ENCODE measurements around the gene KIFC1. TPM values are rescaled to one million over a fixed set of nuclear protein-coding genes. Genes with fewer than 3 reads are reported as not detected.
A peak's percentile ranks its signal among the peaks of the same experiment; 100 is the strongest.

The KIFC1 gene
- total RNA-seq, 1 donor from 2014 or later, result 0.26 TPM

GRCh38 chr6:33425668-33426577 lies 34.3 kb downstream of the KIFC1 start:
- DNase-seq (ENCODE audit: low read depth), result peak; percentile 62
- Histone ChIP-seq H3K27me3 (ENCODE audit: control insufficient read depth, insufficient read depth, low read length) (no peaks in the 10 kb centered on the region), H3K36me3 (ENCODE audit: control insufficient read depth, insufficient read depth, low read length) (no peaks in the 10 kb centered on the region), H3K4me3 (ENCODE audit: low read depth, low read length) (peak overlapping the region; percentile 61)
- FAIRE-seq, result no peak
- peak; percentile 76 for TF ChIP-seq CTCF (IDR thresholded peaks at IDR 0.05; ENCODE audit: insufficient read depth, low read length, severe bottlenecking)

GRCh38 chr6:33426590-33427511 lies 35.2 kb downstream of the KIFC1 start:
- TF ChIP-seq CTCF (IDR thresholded peaks at IDR 0.05; ENCODE audit: insufficient read depth, low read length, severe bottlenecking), result no peak
- Histone ChIP-seq H3K27me3 (ENCODE audit: control insufficient read depth, insufficient read depth, low read length) (no peaks in the 10 kb centered on the region), H3K36me3 (ENCODE audit: control insufficient read depth, insufficient read depth, low read length) (no peaks in the 10 kb centered on the region), H3K4me3 (ENCODE audit: low read depth, low read length) (peak overlapping the region; percentile 61)
- DNase-seq (ENCODE audit: low read depth) (no peak), FAIRE-seq (no peak)

GRCh38 chr6:33427585-33428223 lies 36.1 kb downstream of the KIFC1 start:
- no peak for TF ChIP-seq CTCF (IDR thresholded peaks at IDR 0.05; ENCODE audit: insufficient read depth, low read length, severe bottlenecking)
- DNase-seq (ENCODE audit: low read depth) (no peak), FAIRE-seq (no peak)
- Histone ChIP-seq H3K27me3 (ENCODE audit: control insufficient read depth, insufficient read depth, low read length) (no peaks in the 10 kb centered on the region), H3K4me3 (ENCODE audit: low read depth, low read length) (peak overlapping the region; percentile 45), H3K36me3 (ENCODE audit: control insufficient read depth, insufficient read depth, low read length) (no peaks in the 10 kb centered on the region)

GRCh38 chr6:33428224-33428965 lies 36.8 kb downstream of the KIFC1 start:
- Histone ChIP-seq H3K27me3 (ENCODE audit: control insufficient read depth, insufficient read depth, low read length) (no peaks in the 10 kb centered on the region), H3K36me3 (ENCODE audit: control insufficient read depth, insufficient read depth, low read length) (no peaks in the 10 kb centered on the region), H3K4me3 (ENCODE audit: low read depth, low read length) (peak overlapping the region; percentile 45)
- TF ChIP-seq CTCF (IDR thresholded peaks at IDR 0.05; ENCODE audit: insufficient read depth, low read length, severe bottlenecking), result peak; percentile 52
- DNase-seq (ENCODE audit: low read depth), result peak; percentile 61
- FAIRE-seq, result no peak

Measured in bronchial epithelial cell (primary cell).